Measurements from ENCODE around the gene MCM8.

MCM8 gene

DNA sequence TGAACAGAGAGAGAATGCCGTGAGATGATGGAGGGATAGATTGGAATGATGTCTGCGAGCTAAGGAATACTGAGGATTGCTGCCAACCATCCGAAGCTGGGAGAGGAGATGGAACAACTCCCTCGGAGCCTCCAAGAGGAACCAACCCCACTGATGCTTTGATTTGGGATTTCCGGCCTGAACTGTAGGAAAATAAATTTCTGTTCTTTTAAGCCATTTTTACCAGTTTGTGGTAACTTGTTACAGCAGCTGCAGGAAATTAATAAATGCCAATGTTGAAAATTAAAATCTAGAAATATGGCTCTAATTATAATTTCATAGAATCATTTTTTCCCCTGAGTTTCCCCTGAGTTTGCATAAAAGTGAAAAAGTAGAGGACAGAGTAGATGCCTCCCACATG, 89.3 kb downstream of the MCM8 start:
- TF ChIP-seq, protein P1, sequence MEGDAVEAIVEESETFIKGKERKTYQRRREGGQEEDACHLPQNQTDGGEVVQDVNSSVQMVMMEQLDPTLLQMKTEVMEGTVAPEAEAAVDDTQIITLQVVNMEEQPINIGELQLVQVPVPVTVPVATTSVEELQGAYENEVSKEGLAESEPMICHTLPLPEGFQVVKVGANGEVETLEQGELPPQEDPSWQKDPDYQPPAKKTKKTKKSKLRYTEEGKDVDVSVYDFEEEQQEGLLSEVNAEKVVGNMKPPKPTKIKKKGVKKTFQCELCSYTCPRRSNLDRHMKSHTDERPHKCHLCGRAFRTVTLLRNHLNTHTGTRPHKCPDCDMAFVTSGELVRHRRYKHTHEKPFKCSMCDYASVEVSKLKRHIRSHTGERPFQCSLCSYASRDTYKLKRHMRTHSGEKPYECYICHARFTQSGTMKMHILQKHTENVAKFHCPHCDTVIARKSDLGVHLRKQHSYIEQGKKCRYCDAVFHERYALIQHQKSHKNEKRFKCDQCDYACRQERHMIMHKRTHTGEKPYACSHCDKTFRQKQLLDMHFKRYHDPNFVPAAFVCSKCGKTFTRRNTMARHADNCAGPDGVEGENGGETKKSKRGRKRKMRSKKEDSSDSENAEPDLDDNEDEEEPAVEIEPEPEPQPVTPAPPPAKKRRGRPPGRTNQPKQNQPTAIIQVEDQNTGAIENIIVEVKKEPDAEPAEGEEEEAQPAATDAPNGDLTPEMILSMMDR (IDR thresholded peaks at IDR 0.05; ENCODE audit: borderline replicate concordance, control extremely low read depth, extremely low read depth, insufficient read depth, missing control alignments) = no peak
- no peak for DNase-seq (ENCODE audit: low spot score)
- in situ Hi-C loops (cut with MboI; ENCODE audit: low sequenced_read_pairs, unreplicated experiment) = no loop called here

GRCh38 chr20:6040540-6040939, 90.1 kb downstream of the MCM8 start:
- TF ChIP-seq, protein P1 (IDR thresholded peaks at IDR 0.05; ENCODE audit: borderline replicate concordance, control extremely low read depth, extremely low read depth, insufficient read depth, missing control alignments) = no peak
- no peak for DNase-seq (ENCODE audit: low spot score)
- in situ Hi-C loops (cut with MboI; ENCODE audit: low sequenced_read_pairs, unreplicated experiment) = no loop called here

DNA sequence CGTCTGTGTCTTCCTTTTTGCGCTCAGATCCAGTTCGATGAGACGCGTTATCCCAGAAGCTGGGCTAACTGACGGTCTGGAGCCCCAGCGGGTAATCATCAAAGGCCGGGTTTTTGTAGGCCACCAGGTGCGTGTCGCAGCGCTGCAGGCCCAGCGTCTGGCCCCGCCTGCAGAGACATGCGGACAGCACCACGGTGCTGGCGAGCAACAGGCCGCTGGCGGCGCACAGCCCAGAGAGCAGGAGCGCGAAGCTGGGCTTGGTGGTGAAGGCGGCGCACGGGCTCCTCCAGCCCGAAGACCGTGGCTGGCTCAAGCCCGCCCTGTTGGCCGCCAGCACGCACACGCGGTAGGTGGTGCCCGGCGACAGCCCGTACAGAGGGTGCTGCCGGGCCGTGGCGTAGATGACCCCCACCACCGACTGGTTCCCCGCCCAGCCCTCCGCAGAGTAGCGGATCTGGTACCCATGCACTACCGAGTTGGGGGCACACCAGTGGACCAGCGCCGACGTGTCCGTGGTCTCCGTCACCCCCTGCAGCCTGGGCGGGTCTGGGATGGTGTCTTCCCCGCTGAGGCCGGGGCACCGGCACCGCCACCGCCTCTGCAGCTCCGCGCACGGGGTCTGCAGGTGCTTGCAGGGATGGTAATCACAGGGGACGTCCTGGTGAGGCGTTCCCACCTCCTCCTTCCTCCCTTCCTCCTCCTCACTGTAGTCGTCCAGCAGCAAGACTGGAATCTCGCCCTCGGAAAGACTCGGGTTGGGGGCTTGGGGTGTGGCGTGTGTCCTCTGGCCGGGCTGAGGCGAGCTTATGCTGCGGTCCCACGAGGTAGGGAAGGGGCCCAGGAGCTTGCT, 90.7 kb downstream of the MCM8 start:
- no peak for DNase-seq (ENCODE audit: low spot score)
- in situ Hi-C loops (cut with MboI; ENCODE audit: low sequenced_read_pairs, unreplicated experiment) = no loop called here
- TF ChIP-seq, protein P1 (IDR thresholded peaks at IDR 0.05; ENCODE audit: borderline replicate concordance, control extremely low read depth, extremely low read depth, insufficient read depth, missing control alignments) = no peak

GRCh38 chr20:6041808-6042265, 91.4 kb downstream of the MCM8 start:
- TF ChIP-seq, protein P1 (IDR thresholded peaks at IDR 0.05; ENCODE audit: borderline replicate concordance, control extremely low read depth, extremely low read depth, insufficient read depth, missing control alignments) = no peak
- DNase-seq (ENCODE audit: low spot score) = no peak

DNA sequence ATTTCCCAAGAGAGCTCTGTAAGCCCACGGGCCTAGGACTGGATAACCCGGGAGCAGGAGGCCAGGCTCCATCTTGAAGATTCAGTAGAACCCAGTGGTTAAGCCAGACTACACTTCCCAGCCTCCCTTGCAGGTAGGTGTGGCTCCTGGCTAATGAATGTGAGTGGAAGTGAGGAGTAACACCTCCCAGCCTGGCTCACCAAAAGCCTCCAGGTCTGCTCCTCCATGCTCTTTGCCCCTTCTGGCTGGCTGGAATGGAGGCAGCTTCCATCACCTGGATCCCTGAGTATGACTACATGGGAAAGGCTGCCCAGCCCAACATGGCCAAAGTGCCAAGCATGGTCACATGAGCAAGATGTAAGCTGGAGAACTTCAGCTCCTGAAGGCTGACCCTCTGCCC, 93.7 kb downstream of the MCM8 start:
- TF ChIP-seq, protein P1 (IDR thresholded peaks at IDR 0.05; ENCODE audit: borderline replicate concordance, control extremely low read depth, extremely low read depth, insufficient read depth, missing control alignments) = no peak
- in situ Hi-C loops (cut with MboI; ENCODE audit: low sequenced_read_pairs, unreplicated experiment) = no loop called here
- no peak for DNase-seq (ENCODE audit: low spot score)

More at GRCh38 chr20:6041808-6042265, 91.4 kb downstream of the MCM8 start:
- in situ Hi-C loops (cut with MboI; ENCODE audit: low sequenced_read_pairs, unreplicated experiment) = no loop called here

DNA sequence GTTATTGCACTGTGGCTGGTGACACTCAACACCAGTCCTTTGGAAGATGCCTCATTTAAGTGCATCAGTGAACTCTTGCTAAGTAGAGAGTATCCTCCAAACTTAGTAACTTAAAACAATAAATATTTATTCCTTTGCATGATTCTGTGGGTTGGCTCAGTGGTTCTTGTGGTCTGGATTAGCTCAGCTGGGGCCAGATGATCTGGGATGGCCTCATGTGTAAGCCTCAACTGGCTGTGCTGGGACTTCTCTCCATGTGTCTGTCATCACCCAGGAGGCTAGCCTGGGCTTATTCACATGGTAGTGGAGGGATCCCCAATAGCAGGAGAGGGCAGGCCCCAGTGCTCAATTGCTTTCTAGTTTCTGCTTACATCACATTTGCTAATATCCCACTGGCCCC, 95.1 kb downstream of the MCM8 start:
- TF ChIP-seq, protein P1 (IDR thresholded peaks at IDR 0.05; ENCODE audit: borderline replicate concordance, control extremely low read depth, extremely low read depth, insufficient read depth, missing control alignments) = no peak
- in situ Hi-C loops (cut with MboI; ENCODE audit: low sequenced_read_pairs, unreplicated experiment) = no loop called here
- DNase-seq (ENCODE audit: low spot score) = no peak

Measured in GM13976 (cell line).